Ramos (cell line): Measurements from ENCODE around the gene TTC38.
"Not testable (repeated sequence)": the region's sequence is repeated elsewhere in the genome, so short reads cannot be mapped to it uniquely, and the experiment has no call there.

ENCODE experiments used
- in situ Hi-C: fragments of 300-500 bp; cut with MboI; formaldehyde crosslinking; loops from one replicate; pipeline ENCODE4 v1.14.3; 2022; ENCODE audit warnings: low sequenced_read_pairs; ENCODE audit not compliant: unreplicated experiment

The TTC38 gene

DNA sequence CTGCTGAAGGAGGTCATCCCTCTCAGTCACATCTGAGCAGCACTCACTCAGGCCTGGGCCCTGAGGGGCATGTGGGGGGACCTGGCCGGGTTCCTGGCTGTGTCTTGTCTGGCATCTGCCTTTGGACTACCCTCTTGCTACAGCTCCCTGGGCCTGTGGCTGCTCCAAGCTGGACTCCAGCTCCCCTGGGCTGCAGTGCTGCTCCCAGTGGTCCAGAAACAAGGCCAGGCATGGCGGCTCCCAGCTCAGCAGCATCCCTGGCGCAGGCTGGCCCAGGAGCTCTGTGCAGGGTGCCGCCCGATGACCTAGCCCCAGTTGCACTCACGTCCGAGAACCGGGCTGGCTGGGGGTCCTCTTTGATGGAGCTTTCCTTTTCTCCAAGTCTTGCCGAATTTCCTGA lies 23.0 kb upstream of the TTC38 start:
- in situ Hi-C loops: no loop called here

DNA sequence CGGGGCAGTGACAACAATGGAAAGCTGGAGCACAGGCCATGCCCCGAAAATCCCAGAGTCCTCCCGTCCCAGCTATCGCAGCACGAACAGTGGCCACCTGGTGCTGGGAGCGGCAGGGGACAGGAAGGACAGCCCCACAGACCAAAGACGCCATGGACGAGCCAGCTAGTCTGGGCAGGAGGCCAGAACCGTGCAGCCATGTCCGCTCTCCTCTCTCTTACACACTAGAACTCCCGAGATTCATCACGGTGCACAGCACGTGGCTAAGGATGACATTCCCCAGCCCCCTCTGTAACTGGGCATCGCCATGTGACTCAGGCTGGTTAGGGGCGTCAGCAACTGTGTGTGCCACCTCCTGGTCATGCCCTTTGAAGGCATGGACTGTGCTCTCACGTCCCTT lies 22.3 kb upstream of the TTC38 start:
- in situ Hi-C loops: no loop called here

DNA sequence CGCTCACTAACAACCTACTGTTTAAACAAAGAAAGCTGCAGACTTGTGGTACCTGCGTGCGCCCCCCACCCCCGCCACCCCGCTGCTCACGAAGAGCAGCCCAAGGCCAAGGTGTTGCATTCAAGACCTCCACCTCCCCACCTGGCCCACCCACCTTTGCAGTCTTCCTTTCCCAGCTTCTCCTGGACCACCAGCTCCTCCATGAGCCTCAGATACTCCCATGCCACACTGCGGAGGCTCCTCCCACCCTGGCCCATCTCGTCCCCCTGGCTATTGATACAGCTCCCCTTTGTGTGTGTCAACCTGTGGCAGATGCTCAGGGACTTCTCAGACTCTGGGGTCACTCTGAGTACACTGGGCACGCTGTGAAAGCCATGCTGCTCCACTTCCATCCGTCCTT lies 21.6 kb upstream of the TTC38 start:
- in situ Hi-C loops: no loop called here

DNA sequence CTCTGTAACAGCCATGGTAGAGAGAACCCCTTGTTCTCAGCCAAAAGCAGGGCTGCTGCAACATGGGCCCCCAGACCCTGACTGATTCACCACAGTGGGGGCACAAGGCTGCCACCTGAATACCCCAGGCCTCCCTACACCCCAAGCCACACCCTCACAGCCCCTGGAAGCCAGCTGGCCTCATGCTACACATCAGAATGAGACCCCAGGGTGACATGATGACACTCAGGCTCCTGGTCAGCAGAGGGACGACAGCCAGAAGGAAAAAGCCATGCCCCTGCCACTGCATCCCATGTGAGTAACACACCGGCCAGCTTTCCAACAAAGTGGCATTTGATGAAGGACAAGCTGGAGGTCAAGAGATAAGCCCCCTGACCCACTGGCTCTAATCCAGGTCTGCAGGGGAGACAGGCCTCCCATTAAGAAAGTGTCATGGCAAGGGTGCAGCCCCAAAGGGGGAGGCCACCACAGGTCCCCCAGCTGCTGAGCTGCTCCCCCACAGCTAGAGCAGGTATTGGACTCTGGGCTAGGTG lies 20.3 kb upstream of the TTC38 start:
- in situ Hi-C loops: no loop called here

DNA sequence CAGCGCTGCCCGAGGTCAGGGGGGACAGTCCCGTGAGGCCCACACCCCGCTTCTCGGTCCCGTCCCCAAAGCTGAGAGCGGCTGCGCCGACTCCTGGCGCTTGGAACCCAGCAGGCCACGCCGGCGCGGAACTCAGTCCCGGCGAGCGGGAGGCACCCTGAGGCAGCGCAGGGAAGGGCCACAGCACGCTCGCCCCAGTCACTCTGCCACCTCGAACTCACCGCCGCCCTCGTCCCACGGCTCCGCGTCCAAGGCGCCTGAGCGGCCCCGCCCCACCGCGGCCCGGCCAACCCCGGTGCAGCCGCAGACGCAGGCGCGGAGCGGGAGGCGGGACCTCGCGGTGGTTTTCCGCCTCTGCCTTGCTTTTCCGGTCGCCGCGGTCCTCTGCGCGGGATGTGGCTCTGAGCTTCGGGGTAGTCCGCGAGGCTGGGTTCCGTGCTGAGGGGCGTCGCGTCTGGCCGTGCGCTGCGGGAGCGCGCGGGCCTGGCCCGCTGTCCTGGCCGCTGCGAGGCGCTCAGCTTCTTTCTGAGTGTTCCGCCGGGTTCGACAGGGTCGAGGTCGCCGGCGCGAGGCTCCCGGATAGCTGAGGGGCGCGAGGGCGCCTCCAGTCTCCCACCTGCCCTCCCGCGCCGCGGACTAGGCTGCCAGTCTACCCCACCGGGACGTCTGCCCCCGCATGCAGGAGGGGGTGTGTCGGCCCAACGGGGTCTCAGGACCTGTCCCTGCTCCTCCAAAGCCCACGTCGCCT lies 17.6 kb upstream of the TTC38 start, which contains the start of gene CDPF1:
CDPF1 (minus strand) TSS at position 259 of the 748 bp plus-strand sequence. CDS start 2,009 bp downstream, outside the sequence.
- in situ Hi-C loops: no loop called here

DNA sequence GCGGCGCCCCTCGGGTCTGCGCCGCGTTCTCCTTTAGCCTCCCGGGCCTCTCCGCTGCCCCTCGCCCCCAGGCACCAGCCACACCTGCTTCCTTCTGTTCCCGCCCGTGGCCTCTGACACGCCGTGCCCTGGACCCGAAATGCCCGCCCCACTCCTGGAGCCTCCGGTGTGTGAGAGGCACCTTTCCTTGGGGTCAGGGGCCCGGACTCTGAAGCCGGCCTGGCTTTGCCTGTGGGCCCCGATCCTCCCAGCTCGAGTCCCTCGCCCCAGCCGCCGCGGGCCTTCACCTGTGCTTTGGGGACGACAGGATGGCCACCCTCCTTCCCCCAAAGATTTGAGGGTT lies 17.1 kb upstream of the TTC38 start:
- in situ Hi-C loops: no loop called here

DNA sequence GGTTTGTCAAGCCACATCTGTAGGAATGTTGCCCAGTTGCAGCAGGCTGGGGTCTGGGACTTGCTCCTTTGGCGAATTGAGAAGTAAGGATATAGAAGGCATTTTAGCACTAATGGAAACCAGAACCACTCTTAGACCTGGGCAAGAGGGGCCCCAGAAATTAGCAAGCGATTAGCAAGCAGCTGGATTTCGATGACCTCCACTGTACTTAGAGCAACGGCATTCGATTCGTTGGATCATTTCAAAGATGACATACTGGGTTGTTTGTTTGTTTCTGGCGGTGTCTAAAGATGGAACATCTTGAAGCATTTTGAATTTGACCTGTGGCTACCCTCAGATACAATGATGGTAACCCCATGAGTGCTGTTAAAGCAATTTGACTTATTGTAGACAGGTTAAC lies 16.5 kb upstream of the TTC38 start:
- in situ Hi-C loops: no loop called here

DNA sequence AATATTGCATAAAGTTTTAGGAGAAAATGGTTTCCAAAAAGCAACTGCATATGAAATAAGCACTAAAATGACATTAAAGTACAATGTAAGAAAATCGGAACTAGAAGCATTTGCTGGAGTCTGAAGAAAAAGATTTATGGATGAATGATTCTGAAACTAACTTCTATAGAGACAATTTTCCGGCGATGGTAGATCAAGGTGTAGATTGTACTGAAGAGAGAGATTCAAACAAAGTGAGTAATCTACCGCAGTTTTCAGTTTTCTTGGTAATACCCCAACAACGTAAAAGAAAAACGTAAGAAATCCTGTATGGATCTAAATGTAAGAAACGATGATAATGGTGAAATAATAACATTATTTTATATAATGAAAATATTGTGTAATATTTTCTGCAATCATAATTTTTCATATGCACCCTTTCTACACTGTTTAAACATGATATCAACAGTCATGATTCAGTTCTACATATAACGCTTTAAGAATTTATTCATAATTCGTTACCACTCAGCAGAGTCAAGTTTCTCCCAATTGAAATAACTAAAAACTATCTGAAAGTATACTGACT lies 15.9 kb upstream of the TTC38 start:
- in situ Hi-C loops: no loop called here

DNA sequence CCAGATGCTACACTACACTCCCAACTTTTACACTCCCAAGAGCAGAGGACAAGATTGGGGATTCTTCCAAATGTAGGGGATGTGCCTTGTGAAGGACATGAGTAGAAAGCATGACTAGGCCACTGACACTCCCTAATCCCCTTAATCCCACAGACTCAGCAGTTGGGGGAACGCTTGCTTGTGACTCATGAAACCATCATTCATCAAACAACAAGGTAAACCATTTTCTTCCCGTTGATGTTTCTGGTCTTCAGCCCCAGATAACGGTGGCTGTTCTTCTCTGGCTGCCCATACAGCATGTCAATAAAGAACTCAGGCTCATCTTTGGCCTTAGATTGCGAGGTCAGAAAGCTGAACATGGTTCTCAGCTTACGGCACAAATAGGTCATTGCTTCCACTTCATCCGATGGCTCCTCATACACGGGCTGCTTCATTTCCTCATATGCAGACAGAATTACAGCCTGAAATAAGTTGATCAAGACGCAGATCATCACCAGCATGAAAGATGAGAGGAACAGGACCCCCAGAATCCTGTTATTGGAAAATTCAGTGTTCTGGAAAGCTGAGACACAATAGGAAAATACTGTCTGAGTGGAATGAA lies 11.3 kb upstream of the TTC38 start:
- in situ Hi-C loops: no loop called here

DNA sequence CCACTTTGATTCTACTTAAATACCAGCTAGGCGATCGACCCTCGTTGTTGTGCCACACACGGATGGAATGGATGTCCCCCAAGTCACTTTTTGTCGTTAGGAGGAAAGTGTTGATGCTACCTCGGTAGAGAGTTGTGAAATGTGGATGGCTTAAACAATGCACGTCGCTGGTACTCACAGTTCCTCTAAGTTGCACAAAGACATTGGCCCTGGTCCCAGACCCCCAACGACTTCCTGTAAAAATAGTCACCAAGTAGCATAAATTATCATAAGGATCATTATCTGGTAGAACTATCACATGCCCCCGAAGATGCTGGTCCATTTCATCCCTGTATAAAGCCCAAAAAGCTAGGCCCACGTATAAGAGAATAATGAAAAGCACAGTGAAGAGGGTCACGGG lies 8.4 kb upstream of the TTC38 start:
- in situ Hi-C loops: no loop called here

DNA sequence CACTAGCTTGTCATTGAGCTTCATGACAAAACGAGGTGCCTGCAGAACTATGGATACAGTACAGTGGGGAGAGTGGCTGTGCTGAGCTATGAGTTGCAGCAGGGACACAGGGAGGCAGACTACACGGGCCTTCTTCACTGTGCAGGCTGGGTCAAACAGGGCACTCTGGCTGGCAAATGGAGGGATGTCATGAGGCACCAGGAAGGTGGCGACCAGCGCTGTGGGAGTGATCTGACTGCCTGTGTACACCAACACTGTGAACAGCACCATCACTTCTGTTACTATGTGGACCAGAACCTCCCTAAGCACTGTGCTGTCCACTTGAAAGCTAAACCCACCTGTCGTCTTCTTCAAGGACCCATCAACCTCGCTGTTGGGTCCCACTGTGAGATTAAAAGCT lies 7.8 kb upstream of the TTC38 start:
- in situ Hi-C loops: no loop called here

DNA sequence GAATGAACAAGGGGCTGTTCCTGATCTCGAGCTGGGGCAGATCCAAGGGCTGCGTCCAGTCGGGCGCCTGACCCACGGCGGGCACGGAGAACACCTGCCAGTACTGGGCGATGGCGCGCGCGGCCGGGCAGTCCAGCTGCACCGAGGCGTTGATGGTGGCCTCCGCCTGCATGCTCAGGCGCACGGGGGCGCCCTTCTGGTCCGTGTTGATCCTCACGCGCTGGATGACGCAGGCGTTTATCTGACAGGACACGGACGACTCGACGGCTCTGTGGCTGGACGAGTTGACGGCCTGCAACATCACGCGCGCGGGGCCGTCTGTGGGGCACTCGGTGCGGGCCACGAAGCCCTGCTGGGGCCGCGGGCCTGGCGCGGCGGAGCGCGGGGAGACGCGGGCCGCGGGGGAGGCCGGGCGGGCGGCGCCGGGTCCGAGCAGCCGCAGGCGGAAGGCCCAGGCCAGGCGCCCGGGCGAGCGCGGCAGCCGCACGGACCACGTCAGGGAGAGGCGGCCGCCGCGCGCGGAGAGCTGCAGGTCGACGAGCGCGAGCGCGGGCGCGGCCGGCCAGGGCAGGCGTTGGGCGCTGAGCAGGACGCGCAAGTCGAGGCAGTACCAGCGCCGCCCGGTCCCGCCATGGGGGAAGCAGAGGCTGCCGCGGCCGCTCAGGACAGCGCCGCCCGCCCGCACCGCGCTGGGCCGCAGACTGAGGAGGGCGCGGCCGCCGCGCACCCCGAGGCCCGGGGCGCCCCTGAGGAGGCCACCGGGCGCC lies 5.2 kb upstream of the TTC38 start:
- in situ Hi-C loops: no loop called here

DNA sequence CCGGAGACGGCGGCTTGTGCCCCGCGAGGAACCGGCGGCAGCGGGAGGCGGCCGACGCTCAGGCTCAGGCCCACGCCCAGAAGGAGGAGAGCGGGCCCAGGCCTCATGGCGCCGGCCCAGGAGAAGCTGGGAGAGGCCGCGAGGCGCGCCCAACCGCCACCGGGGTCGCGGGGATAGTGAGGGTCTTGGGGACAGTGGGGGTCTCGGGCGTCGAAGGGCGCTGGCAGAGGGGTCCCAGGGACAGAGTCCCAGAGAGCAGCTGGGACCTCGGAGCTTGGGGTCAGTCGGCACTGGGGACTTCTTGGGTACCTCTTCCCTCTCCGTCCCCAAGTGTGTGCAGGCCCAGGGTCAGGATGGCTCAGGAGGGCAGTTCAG lies 4.6 kb upstream of the TTC38 start, which contains the start of gene PKDREJ:
PKDREJ (minus strand) TSS at position 128 of the 375 bp plus-strand sequence; CDS start at position 107, 21 bp downstream.
- in situ Hi-C loops: no loop called here

DNA sequence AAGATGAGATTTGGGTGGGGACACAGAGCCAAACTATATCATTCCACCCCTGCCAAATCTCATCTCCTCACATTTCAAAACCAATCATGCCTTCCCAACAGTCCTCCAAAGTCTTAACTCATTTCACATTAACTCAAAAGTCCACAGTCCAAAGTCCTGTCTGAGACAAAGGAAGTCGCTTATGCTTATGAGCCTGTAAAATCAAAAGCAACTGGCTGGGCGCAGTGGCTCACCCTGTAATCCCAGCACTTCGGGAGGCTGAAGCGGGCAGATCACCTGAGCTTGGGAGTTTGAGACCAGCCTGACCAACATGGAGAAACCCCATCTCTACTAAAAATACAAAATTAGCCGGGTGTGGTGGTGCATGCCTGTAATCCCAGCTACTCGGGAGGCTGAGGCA lies 3.3 kb upstream of the TTC38 start:
- in situ Hi-C loops: not testable (repeated sequence)

DNA sequence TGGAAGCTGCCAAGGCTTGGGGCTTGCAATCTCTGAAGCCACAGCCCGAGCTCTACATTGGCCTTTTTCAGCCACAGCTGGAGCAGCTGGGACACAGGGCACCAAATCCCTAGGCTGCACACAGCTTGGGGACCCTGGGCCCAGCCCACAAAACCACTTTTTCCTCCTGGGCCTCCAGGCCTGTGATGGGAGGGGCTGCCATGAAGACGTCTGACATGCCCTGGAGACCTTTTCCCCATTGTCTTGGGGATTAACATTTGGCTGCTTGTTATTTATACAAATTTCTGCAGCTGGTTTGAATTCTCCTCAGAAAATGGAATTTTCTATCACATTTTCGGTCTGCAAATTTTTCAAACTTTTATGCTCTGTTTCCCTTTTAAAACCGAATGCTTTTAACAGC lies 2.2 kb upstream of the TTC38 start:
- in situ Hi-C loops: not testable (repeated sequence)

DNA sequence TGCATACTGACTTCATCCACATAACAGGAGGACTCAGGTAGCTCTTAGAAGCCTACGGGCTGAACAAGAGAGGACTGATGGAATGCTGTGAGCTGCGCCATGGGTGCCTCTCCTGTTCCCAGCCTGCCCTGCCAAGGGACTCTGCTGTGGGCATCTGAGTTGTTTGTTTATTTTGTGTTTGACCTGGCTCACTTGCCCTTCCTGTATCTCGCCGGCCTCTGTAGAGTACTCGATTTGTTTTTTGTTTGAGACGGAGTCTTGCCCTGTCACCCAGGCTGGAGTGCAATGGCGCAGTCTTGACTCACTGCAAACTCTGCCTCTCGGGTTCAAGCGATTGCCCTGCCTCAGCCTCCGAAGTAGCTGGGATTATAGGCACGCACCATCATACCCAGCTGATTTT lies 1.8 kb downstream of the TTC38 start:
- in situ Hi-C loops: no loop called here

DNA sequence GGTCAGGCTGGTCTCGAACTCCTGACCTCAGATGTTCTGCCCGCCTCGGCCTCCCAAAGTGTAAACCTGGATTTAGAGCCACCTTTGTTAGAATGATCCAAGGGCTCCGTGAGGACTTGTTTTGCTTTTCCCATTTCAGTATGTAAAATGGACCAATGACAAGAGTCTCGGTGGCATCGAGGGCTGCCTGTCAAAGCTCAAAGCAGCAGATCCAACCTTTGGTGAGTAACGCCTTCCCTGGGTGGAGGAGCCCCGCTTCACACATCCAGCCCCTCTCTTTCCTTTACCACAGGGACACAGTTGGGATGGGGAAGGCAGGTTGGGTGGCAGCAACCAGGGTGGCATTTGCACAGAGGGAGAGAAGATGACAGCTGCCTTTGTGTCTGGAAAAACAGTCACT lies 4.4 kb downstream of the TTC38 start:
- in situ Hi-C loops: no loop called here

DNA sequence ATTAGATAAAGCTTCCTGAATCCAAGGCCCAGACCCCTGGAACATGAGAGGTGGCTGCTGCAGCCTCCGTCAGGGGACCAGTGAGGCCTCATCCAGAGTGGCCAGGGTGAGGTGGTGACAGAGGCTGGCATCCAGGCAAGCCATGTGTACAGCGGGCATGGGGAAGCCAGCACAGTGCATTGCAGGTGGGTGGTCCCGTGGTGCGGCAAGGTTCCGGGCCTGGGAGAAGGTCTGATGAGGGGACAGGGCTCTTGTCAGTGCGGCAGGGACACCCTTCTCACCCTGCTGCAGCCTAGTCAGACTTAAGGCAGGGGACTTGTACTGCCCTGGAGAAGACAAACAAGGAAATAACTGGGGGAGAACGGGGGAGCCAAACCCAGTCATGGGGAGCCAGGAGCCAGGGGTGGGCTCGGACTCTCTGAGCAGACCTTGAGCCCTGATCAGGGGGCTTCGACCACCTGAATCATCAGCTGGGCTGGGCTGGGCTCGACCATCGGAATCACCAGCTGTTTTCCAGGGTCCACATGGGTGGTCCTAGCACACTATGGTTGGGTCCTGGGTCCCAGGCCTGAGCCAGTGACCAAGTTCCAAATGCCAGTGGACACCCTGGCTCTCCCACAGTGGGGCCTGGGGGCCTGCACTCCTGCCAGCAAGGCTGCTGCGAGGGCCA lies 5.1 kb downstream of the TTC38 start:
- in situ Hi-C loops: no loop called here

DNA sequence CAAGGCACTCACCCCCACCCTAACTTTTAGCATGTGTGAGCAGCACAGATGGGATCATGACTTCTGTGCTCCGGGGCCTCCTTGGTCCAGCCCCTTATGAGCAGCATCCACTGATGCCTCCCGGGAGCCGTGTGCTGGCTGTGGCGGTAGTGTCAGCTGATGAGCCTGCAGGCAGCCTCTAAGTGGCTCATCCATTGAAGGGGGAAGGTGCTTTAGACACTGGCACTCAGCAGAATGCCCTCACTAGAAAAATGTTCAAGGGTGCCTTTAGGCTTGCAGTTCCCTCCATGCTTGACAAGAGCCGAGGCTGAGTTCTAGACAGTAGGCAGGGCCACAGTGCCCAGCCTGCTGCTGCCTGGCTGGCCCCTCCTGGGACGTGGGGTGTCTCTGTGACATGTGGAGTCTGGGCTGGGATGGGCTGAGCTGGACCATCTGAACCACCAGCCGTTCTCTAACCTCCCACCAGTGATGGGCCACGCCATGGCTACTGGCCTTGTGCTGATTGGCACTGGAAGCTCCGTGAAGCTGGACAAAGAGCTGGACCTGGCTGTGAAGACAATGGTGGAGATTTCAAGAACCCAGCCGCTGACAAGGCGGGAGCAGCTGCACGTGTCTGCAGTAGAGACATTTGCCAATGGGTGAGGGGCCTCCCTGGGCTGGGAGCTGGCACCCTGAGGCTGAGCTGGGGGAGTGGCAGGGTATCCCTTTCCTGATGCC lies 5.8 kb downstream of the TTC38 start:
- in situ Hi-C loops: no loop called here

DNA sequence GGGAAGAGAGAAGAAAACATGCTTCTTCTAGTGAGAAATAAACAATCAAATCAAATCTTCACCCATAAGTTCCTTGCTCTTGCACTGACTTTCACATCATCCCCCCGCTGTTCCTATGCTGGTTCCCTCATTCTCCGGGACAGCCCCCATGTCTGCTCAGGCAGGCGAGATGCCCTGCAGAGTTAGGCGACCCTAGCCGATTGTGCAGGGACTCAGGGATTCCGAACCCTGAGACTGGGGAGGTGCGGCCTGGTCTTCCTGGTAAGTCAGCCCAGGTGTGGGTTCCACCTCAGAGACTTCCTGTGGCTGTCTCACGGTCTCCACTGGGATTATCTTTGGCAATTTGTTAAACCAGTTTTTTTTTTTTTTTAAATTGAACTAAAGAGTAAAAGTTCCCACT lies 6.6 kb downstream of the TTC38 start:
- in situ Hi-C loops: no loop called here
